H9 (cell line): ENCODE results near the gene SLC16A10. TPM values are rescaled to one million over a fixed set of nuclear protein-coding genes. Genes with fewer than 3 reads are reported as not detected.

ENCODE experiments used
- DNase-seq: peaks from one replicate; pipeline ENCODE4 v3.0.0-alpha.2; 2017
- H2AFZ ChIP-seq: one replicate; pipeline ENCODE4 v1.6.1; 2013; ENCODE audit warnings: mild to moderate bottlenecking, low read length, control low read depth, moderate library complexity
- H2AK5ac ChIP-seq: 2 replicates; pipeline ENCODE4 v1.6.1; 2013; ENCODE audit warnings: low read length, control low read depth, mixed read lengths; ENCODE audit not compliant: insufficient read length
- H2BK120ac ChIP-seq: one replicate; pipeline ENCODE4 v1.6.1; 2013; ENCODE audit warnings: low read depth, mild to moderate bottlenecking, low read length, control low read depth, inconsistent platforms; ENCODE audit not compliant: poor library complexity, severe bottlenecking
- H2BK12ac ChIP-seq: 2 replicates; pipeline ENCODE4 v1.6.1; 2013; ENCODE audit warnings: low read length, control low read depth, mixed read lengths, low read depth; ENCODE audit not compliant: insufficient read length
- H2BK15ac ChIP-seq: 2 replicates; pipeline ENCODE4 v1.6.1; 2013; ENCODE audit warnings: low read depth, low read length, control low read depth
- H2BK20ac ChIP-seq: one replicate; pipeline ENCODE4 v1.6.1; 2013; ENCODE audit warnings: low read depth, mild to moderate bottlenecking, low read length, control low read depth, inconsistent platforms; ENCODE audit not compliant: poor library complexity, severe bottlenecking
- H2BK5ac ChIP-seq: 2 replicates; pipeline ENCODE4 v1.6.1; 2013; ENCODE audit warnings: low read length, control low read depth, mixed read lengths; ENCODE audit not compliant: insufficient read length
- H3K14ac ChIP-seq: 2 replicates; pipeline ENCODE4 v1.6.1; 2013; ENCODE audit warnings: low read length, control low read depth; ENCODE audit not compliant: insufficient read depth
- H3K18ac ChIP-seq: 2 replicates; pipeline ENCODE4 v1.6.1; 2013; ENCODE audit warnings: low read depth, mild to moderate bottlenecking, mixed read lengths, low read length, control low read depth; ENCODE audit not compliant: insufficient read length
- H3K23ac ChIP-seq: 2 replicates; pipeline ENCODE4 v1.6.1; 2013; ENCODE audit warnings: low read length, control low read depth, mixed read lengths, low read depth; ENCODE audit not compliant: insufficient read length
- H3K23me2 ChIP-seq: 2 replicates; pipeline ENCODE4 v1.6.1; 2013; ENCODE audit warnings: low read depth, mild to moderate bottlenecking, mixed read lengths, low read length, control low read depth; ENCODE audit not compliant: insufficient read length, poor library complexity, severe bottlenecking
- H3K27ac ChIP-seq: 2 replicates; pipeline ENCODE4 v1.5.1; 2013; ENCODE audit warnings: low read length, control low read depth, mixed read lengths, low read depth; ENCODE audit not compliant: insufficient read length
- H3K27me3 ChIP-seq: 2 replicates; pipeline ENCODE4 v1.6.1; 2013; ENCODE audit warnings: low read length, control low read depth, inconsistent platforms; ENCODE audit not compliant: insufficient read depth
- H3K4ac ChIP-seq: 2 replicates; pipeline ENCODE4 v1.6.1; 2013; ENCODE audit warnings: low read depth, mild to moderate bottlenecking, control low read depth, inconsistent platforms, low read length, moderate library complexity
- H3K4me1 ChIP-seq: 2 replicates; pipeline ENCODE4 v1.6.1; 2013; ENCODE audit warnings: low read length, control low read depth, inconsistent platforms; ENCODE audit not compliant: insufficient read depth
- H3K4me2 ChIP-seq: 2 replicates; pipeline ENCODE4 v1.6.1; 2013; ENCODE audit warnings: low read length, control low read depth, mixed read lengths; ENCODE audit not compliant: insufficient read length, insufficient read depth
- H3K56ac ChIP-seq: 2 replicates; pipeline ENCODE4 v1.6.1; 2013; ENCODE audit warnings: low read depth, mild to moderate bottlenecking, mixed read lengths, low read length, control low read depth; ENCODE audit not compliant: insufficient read length
- H3K79me1 ChIP-seq: 2 replicates; pipeline ENCODE4 v1.6.1; 2013; ENCODE audit warnings: low read depth, mild to moderate bottlenecking, moderate library complexity, low read length, control low read depth, inconsistent platforms; ENCODE audit not compliant: insufficient read depth, poor library complexity, severe bottlenecking
- H3K79me2 ChIP-seq: 2 replicates; pipeline ENCODE4 v1.6.1; 2013; ENCODE audit warnings: low read length, control low read depth, inconsistent platforms; ENCODE audit not compliant: insufficient read depth
- H3K9ac ChIP-seq: 2 replicates; pipeline ENCODE4 v1.6.1; 2013; ENCODE audit warnings: low read length, control low read depth, mixed read lengths; ENCODE audit not compliant: insufficient read length; ENCODE audit errors: extremely low read depth
- H3K9me3 ChIP-seq: one replicate; pipeline ENCODE4 v1.6.1; 2013; ENCODE audit warnings: low read depth, low read length, inconsistent platforms; ENCODE audit not compliant: control insufficient read depth
- H3T11ph ChIP-seq: one replicate; pipeline ENCODE4 v1.6.1; 2013; ENCODE audit warnings: mild to moderate bottlenecking, low read length, control low read depth, inconsistent platforms
- H4K20me1 ChIP-seq: one replicate; pipeline ENCODE4 v1.6.1; 2013; ENCODE audit not compliant: control insufficient read depth, insufficient read length, insufficient read depth
- H4K5ac ChIP-seq: 2 replicates; pipeline ENCODE4 v1.6.1; 2013; ENCODE audit warnings: low read depth, mild to moderate bottlenecking, mixed read lengths, low read length, control low read depth; ENCODE audit not compliant: insufficient read length
- H4K8ac ChIP-seq: replicated peaks from 2 replicates; pipeline ENCODE4 v1.6.1; 2013; ENCODE audit warnings: low read length, control low read depth, mixed read lengths, low read depth; ENCODE audit not compliant: insufficient read length
- H4K91ac ChIP-seq: 2 replicates; pipeline ENCODE4 v1.6.1; 2013; ENCODE audit warnings: low read depth, mild to moderate bottlenecking, moderate library complexity, mixed read lengths, low read length, control low read depth; ENCODE audit not compliant: insufficient read length
- H3K27ac Mint-ChIP-seq, 3 experiments: 2 replicates in 2 of 3; 3 replicates in 1 of 3; pipeline ENCODE4 v1.8.0; 2020 to 2021; ENCODE audit warnings: mixed read lengths in 3 of 3, mild to moderate bottlenecking in 1 of 3, moderate library complexity in 1 of 3
- H3K27me3 Mint-ChIP-seq: 2 replicates; pipeline ENCODE4 v1.8.0; 2021; ENCODE audit warnings: low read depth, mild to moderate bottlenecking, moderate library complexity, mixed read lengths
- H3K36me3 Mint-ChIP-seq, 3 experiments: 2 replicates in 2 of 3; 3 replicates in 1 of 3; pipeline ENCODE4 v1.8.0; 2020 to 2021; ENCODE audit warnings: low read depth in 3 of 3, mixed read lengths in 3 of 3; ENCODE audit not compliant: insufficient read depth in 1 of 3
- H3K4me1 Mint-ChIP-seq, 2 experiments: 2 replicates each; pipeline ENCODE4 v1.8.0; 2020; ENCODE audit warnings: mixed read lengths in 2 of 2
- H3K4me3 Mint-ChIP-seq, 2 experiments: 2 replicates in 1 of 2; 3 replicates in 1 of 2; pipeline ENCODE4 v1.8.0; 2020 to 2021; ENCODE audit warnings: mild to moderate bottlenecking in 2 of 2, mixed read lengths in 2 of 2, moderate library complexity in 1 of 2
- H3K9me3 Mint-ChIP-seq, 2 experiments: 2 replicates in 1 of 2; 3 replicates in 1 of 2; pipeline ENCODE4 v1.8.0; 2020; ENCODE audit warnings: mild to moderate bottlenecking in 2 of 2, mixed read lengths in 2 of 2, moderate library complexity in 1 of 2
- WGBS: extraction: QIAGEN DNeasy Blood & Tissue Kit; methylation state at CpG from one replicate; pipeline ENCODE4 v1.1.7; 2013; ENCODE audit warnings: missing lambda C conversion rate, low lambda C conversion rate, mixed read lengths; ENCODE audit not compliant: insufficient read length; ENCODE audit errors: extremely low coverage; 5-methylcytosine and 5-hydroxymethylcytosine counted together
- total RNA-seq: library from RNA; stranded (reverse); gene quantifications from 2 replicates; pipeline ENCODE4 v1.2.1, GENCODE V29; 2021
- TF ChIP-seq, protein P1 (sequence below): fragments of 200-600 bp; sonication (generic); conservative IDR thresholded peaks from 3 replicates; pipeline ENCODE4 v1.8.0; 2021; ENCODE audit warnings: antibody characterized with exemption, mild to moderate bottlenecking

SLC16A10 gene
- total RNA-seq, 1 experiment from 2014 or later: 11.4 TPM

DNA sequence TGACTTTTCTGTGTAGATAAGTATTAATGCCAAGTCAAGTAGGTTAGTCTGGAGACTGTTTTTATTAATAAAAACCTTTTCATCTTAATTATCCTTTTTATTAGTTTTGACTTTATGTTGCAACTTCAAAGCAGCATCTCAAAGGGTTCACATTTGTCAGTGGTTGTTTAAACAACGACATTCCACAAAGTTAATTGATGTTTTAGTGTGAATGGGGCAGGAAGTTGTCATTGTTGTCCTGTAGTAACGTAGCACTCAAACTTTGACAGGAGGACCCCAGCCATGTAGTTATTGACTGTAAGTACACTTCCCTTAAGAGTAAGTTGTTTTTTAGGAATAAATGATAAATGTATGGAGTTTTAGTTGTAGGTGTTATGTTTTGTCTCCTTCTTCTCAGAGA is 11.3 kb downstream of the SLC16A10 start:
- H3K27me3 Mint-ChIP-seq: no peaks in the 10 kb centered on the region
- WGBS: no CpG with 5 or more reads among the region's 2 CpGs

More for the DNA sequence above, 11.3 kb downstream of the SLC16A10 start:
- H4K20me1 ChIP-seq: no peaks in the 10 kb centered on the region
- no peak overlapping the region for H3T11ph ChIP-seq
- no peak overlapping the region for H3K4ac ChIP-seq
- H3K79me2 ChIP-seq: no peaks in the 10 kb centered on the region; the same call in 1 of the 2 replicates
- H2BK20ac ChIP-seq: no peak overlapping the region
- no peaks in the 10 kb centered on the region for H3K79me1 ChIP-seq
- no peak overlapping the region for H3K9ac ChIP-seq
- no peak overlapping the region for H3K56ac ChIP-seq
- no peaks in the 10 kb centered on the region for H3K4me1 ChIP-seq
- no peak overlapping the region for H2BK5ac ChIP-seq
- H3K4me2 ChIP-seq: no peak overlapping the region
- H3K14ac ChIP-seq: no peak overlapping the region
- no peaks in the 10 kb centered on the region for H3K9me3 ChIP-seq
- TF ChIP-seq, protein P1, sequence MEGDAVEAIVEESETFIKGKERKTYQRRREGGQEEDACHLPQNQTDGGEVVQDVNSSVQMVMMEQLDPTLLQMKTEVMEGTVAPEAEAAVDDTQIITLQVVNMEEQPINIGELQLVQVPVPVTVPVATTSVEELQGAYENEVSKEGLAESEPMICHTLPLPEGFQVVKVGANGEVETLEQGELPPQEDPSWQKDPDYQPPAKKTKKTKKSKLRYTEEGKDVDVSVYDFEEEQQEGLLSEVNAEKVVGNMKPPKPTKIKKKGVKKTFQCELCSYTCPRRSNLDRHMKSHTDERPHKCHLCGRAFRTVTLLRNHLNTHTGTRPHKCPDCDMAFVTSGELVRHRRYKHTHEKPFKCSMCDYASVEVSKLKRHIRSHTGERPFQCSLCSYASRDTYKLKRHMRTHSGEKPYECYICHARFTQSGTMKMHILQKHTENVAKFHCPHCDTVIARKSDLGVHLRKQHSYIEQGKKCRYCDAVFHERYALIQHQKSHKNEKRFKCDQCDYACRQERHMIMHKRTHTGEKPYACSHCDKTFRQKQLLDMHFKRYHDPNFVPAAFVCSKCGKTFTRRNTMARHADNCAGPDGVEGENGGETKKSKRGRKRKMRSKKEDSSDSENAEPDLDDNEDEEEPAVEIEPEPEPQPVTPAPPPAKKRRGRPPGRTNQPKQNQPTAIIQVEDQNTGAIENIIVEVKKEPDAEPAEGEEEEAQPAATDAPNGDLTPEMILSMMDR: no peak
- H2BK120ac ChIP-seq: no peak overlapping the region
- H3K27me3 ChIP-seq: no peaks in the 10 kb centered on the region
- H2BK12ac ChIP-seq: no peak overlapping the region
- no peak for DNase-seq
- Mint-ChIP-seq H3K4me1 (0 out of 4 replicates have a peak, but pooled peaks cover 0 to 2% of the 10 kb centered on the region in 2 experiments), H3K36me3 (peaks cover 0 to 9% (median 0%) of the 10 kb centered on the region in 3 experiments; a peak in 1 of 7 replicates), H3K9me3 (peaks cover 0 to 2% of the 10 kb centered on the region in 2 experiments; a peak in 2 of 5 replicates), H3K27ac (no peak overlapping the region), H3K4me3 (no peak overlapping the region)
- no peak overlapping the region for H4K8ac ChIP-seq
- no peak overlapping the region for H3K23ac ChIP-seq
- no peak overlapping the region for H4K91ac ChIP-seq
- no peak overlapping the region for H2AFZ ChIP-seq
- H2AK5ac ChIP-seq: no peak overlapping the region
- no peak overlapping the region for H4K5ac ChIP-seq
- H3K23me2 ChIP-seq: no peaks in the 10 kb centered on the region
- no peak overlapping the region for H3K18ac ChIP-seq
- no peak overlapping the region for H3K27ac ChIP-seq
- no peak overlapping the region for H2BK15ac ChIP-seq
